ENCODE measurements around the gene ABTB2. TPM values are rescaled to one million over a fixed set of nuclear protein-coding genes. Genes with fewer than 3 reads are reported as not detected.

Gene ABTB2
- polyA plus RNA-seq, 1 experiment = 6.3 TPM

DNA sequence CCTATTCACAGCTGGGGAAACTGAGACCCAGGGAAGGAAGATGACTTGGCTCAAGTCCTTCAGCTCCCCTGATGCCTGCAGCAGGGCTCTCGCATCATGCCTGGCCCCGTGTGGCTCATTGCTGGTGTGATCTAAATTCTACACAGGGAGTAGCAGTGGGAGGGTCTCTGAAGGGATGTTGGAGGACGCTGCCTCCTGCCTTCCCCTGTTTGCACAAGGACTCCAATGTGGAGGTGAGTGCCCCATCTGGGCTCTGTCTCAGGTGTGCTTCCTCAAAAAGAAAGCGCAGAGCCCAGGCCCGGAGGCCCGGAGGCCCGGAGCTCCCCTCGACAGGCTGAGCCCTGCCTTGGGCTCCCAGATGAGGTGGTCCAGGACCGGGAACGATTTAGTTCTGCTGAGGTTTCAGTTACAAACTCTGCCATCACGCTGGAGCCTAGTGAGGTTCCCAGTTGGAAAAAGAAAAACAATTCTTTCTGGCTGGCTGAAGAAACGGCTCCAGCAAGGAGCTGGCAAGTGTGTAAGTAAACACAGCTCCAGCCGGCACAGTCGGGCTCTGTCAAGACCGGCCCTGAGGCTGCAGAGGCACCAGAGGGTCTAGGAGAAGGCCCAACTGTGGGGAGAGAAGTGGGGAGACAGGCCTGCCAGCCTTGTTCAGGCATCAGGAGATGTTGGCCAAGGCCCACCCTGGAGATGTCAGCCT, 202.6 kb downstream of the ABTB2 start:
- Histone ChIP-seq H3K27me3 (ENCODE audit: control insufficient read depth, insufficient read depth, low read length) (no peaks in the 10 kb centered on the region), H3K36me3 (ENCODE audit: control insufficient read depth, insufficient read depth, low read length) (peaks cover 15% of the 10 kb centered on the region), H3K4me3 (ENCODE audit: low read depth, low read length) (no peak overlapping the region)
- CTCF ChIA-PET = interaction anchor here (0.6 to 3.0 kb wide), 9 partner anchors 11 to 435 kb away, joined by 3 to 10 read pairs (median 3); no protein-coding TSS in a partner anchor
- POLR2A ChIA-PET = no interaction called here
- no peak for DNase-seq (ENCODE audit: low read depth)
- no peak for TF ChIP-seq CTCF (IDR thresholded peaks at IDR 0.05; ENCODE audit: insufficient read depth, low read depth, low read length)

- TF ChIP-seq CTCF (IDR thresholded peaks at IDR 0.05; ENCODE audit: insufficient read depth, low read depth, low read length) = no peak
- ChIA-PET CTCF (interaction anchor here (0.6 to 3.0 kb wide), 5 partner anchors 11 to 434 kb away, joined by 3 to 10 read pairs (median 4); no protein-coding TSS in a partner anchor), POLR2A (no interaction called here)
- H3K4me3 ChIP-seq (ENCODE audit: low read depth, low read length) = no peak overlapping the region
- H3K27me3 ChIP-seq (ENCODE audit: control insufficient read depth, insufficient read depth, low read length) = no peaks in the 10 kb centered on the region
- DNase-seq (ENCODE audit: low read depth) = no peak
- peaks cover 13% of the 10 kb centered on the region for H3K36me3 ChIP-seq (ENCODE audit: control insufficient read depth, insufficient read depth, low read length)
Measured at GRCh38 chr11:34154059-34154875, 203.5 kb downstream of the ABTB2 start.

- POLR2A ChIA-PET = no interaction called here
- CTCF ChIA-PET = interaction anchor here (1.6 to 2.6 kb wide), 2 partner anchors 13 to 22 kb away, joined by 4 to 11 read pairs; no protein-coding TSS in a partner anchor
- no peak for DNase-seq (ENCODE audit: low read depth)
- Histone ChIP-seq H3K4me3 (ENCODE audit: low read depth, low read length) (no peak overlapping the region), H3K36me3 (ENCODE audit: control insufficient read depth, insufficient read depth, low read length) (peaks cover 11% of the 10 kb centered on the region), H3K27me3 (ENCODE audit: control insufficient read depth, insufficient read depth, low read length) (no peaks in the 10 kb centered on the region)
- TF ChIP-seq CTCF (IDR thresholded peaks at IDR 0.05; ENCODE audit: insufficient read depth, low read depth, low read length) = no peak
Measured at GRCh38 chr11:34151916-34152845, 205.6 kb downstream of the ABTB2 start.

DNA sequence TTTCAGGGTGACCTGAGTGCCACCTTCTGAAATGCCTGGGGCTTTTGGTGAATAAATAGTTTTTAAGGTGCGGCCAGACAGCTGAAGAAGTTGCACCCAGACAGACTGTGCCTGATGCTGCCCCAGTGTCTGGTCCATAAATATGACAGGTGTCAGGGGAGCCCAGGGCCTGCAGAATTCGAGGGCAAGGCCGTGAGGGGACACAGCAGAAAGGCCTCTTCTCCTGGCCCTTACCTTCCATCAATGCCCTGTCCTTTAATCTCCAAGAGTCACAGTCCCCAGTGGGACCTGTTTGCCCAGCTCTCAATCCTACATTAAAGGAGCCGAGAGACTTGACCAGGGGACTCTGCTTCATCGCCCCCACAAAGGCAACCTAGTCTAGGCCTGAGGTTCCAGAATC, 206.6 kb downstream of the ABTB2 start:
- H3K27me3 ChIP-seq (ENCODE audit: control insufficient read depth, insufficient read depth, low read length) = no peaks in the 10 kb centered on the region
- peaks cover 16% of the 10 kb centered on the region for H3K36me3 ChIP-seq (ENCODE audit: control insufficient read depth, insufficient read depth, low read length)
- H3K4me3 ChIP-seq (ENCODE audit: low read depth, low read length) = no peak overlapping the region
- TF ChIP-seq CTCF (IDR thresholded peaks at IDR 0.05; ENCODE audit: insufficient read depth, low read depth, low read length) = no peak
- ChIA-PET CTCF (interaction anchor here (0.7 to 2.6 kb wide), 7 partner anchors 7 to 207 kb away, joined by 3 to 11 read pairs (median 4); partner anchors contain the start of gene ABTB2), POLR2A (no interaction called here)
- no peak for DNase-seq (ENCODE audit: low read depth)

Data from BJ (cell line).